GM19372 (cell line): Measurements from ENCODE around the gene CES5A.
"Not testable (repeated sequence)": the region's sequence is repeated elsewhere in the genome, so short reads cannot be mapped to it uniquely, and the experiment has no call there.

ENCODE experiments used
- ATAC-seq: cut with Tn5 transposase; IDR thresholded peaks from one replicate; pipeline ENCODE4 v1.9.1; 2021; ENCODE audit warnings: mild to moderate bottlenecking, low read depth, moderate library complexity; ENCODE audit not compliant: unreplicated experiment

CES5A gene, protein sequence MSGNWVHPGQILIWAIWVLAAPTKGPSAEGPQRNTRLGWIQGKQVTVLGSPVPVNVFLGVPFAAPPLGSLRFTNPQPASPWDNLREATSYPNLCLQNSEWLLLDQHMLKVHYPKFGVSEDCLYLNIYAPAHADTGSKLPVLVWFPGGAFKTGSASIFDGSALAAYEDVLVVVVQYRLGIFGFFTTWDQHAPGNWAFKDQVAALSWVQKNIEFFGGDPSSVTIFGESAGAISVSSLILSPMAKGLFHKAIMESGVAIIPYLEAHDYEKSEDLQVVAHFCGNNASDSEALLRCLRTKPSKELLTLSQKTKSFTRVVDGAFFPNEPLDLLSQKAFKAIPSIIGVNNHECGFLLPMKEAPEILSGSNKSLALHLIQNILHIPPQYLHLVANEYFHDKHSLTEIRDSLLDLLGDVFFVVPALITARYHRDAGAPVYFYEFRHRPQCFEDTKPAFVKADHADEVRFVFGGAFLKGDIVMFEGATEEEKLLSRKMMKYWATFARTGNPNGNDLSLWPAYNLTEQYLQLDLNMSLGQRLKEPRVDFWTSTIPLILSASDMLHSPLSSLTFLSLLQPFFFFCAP

DNA sequence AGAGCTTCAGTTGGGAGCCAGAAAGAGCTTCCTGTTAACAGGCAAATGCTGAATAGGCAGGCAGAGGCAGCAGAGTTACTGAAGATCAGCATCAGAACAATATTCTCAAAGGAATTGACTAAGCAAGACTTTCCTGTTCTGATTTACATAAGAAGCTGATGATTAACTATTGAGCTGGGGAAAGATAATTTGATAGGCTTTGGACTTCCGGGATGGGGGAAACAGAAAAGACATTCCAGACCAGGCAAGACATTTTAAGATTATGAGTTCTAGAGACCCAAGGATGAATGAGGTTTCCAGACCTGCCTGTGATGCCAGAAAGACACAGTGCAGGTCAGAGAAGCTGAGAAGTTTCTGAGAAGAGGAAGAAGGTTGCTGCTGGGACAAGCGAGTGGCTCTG is at the start of gene CES5A:
TSS of gene CES5A (minus strand) at position 101 of the 400 bp plus-strand sequence. CDS start 152 bp downstream, outside the sequence.
- no peak for ATAC-seq

DNA sequence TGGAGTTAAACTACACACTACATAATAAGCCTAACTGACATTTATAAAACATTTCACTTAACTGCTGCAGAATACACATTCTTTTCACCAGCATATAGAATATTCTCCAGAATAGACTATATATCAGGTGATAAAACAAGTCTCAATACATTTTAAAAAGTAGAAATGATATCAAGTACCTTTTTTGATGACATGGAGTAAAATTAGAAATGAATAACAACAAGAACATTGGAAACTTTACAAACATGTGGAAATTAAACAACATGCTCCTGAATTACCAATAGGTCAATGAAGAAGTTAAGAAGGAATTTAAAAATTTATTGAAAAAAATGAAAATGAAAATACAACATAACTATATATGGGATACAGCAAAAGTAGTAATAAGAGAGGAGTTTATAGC is 47.5 kb upstream of the CES5A start:
- ATAC-seq, result no peak

DNA sequence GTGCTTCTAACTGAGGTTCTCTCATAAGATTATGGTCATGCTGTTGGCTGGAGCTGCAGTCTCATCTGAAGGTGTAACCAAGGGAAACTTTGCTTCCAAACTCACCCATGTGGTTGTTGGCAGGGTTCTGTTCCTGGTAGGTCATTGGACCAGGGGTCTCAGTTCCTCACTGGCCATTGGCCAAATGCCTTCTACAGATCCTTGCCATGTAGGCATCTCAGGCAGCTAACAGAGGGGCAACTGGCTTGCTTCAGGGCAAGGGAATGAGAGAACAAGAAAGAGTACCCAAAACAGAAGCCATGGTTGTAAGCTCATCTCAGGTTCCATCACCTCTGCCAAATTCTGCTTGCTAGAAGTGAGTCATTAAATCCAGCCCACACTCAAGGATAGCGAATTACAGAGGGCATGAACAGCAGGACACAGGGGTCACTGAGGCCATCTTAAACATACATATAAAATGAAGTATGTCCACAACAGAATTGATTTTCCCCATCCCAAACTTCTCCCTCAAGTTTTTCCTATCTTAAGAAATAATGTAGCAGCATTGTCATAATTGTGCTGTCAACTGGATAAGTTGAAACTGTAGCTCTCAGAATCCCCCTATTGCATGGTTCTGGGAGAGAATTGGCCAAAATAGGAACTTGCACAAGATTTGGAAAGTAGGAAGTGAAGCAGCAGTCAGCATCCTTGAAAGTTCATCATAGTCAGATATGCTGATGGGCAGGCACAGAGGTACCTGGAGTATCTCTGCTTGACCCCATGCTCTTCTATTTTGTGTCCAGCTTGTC is 42.4 kb upstream of the CES5A start:
- ATAC-seq, result no peak

DNA sequence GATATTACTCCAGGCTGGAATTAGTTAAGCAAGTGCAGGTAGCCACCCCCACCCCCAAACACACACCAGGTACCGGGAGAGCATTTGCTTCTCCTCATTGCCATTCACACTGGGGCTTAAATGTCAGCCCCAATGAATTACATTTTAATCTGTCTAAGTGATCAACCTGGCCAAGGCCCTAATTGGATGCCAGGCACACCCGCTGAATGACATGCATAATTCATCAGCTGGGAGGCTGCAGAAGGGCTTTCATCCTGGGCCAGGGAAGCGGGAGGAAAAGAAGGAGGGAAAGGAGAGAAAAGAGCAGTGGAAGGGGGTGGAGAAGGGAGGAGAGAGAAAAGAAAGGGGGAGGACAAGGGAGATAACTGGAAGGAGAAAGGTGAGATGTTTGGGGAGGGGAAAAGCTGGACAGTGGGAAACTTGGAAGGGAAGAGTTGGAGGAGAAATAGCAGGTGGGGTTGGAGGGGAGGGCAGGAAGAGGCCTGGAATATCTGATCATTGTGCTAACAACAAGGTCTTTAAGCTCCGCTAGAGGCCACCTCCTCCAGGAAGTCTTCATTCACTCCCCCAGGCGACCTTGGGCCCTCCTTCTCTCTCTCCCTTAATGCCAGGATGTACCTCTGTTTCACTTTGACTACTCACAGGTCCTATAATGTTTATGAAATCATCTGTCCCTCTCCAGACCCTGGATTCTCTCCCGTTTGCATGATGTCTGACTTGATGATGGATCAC is 40.1 kb upstream of the CES5A start:
- ATAC-seq, result no peak

DNA sequence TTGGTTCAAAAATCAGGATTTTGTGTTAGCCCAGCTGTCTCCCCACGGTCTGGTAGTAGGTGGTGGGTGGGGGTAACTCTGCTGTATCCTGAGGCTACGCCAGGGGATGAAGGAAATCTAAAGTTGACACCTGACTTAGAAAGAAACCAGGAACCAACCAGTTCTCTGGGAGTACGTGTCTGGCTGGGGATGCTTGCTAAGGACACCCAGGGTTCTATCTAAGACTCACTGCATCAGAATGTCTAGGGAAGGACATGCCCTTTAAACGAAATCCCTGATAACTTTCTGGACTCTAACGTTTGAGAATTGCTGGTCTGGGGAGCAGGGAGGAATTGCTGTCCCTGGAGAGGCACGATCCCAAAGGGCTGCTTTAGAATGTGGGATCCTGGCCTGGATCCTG is 39.2 kb upstream of the CES5A start:
- no peak for ATAC-seq

DNA sequence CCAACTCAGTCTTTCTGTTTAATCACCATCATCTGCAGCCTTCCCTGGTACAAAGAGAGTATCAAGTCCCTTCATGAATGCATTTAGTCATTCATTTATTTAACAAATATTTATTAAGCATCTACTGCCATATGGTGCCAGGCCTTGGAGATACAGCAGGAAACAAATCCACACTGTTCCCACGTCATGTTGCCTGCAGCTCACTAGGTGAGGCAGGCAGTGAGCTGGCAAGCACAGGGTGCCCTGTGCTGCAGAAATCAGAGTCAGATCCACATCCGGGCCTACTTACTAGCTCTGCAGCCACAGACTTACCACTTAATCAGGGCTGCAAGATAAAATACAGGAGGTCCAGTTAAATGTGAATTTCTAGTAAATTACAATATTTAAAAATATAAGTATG is 38.5 kb upstream of the CES5A start:
- ATAC-seq, result no peak

DNA sequence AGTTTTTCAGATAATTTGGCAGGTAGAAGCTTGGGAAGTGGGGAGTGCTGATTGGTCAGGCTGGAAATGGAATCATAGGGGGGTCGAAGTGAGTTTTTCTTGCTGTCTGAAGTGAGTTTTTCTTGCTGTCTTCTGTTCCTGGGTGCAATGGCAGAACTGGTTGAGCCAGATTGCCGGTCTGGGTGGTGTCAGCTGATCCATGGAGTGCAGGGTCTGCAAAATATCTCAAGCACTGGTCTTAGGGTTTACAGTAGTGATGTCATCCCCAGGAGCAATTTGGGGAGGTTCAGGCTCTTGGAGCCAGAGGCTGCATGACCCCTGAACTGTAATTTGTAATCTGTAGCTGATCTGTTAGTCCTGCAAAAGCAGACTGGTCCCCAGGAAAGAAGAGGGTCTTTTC is 37.9 kb upstream of the CES5A start:
- not testable (repeated sequence) for ATAC-seq

DNA sequence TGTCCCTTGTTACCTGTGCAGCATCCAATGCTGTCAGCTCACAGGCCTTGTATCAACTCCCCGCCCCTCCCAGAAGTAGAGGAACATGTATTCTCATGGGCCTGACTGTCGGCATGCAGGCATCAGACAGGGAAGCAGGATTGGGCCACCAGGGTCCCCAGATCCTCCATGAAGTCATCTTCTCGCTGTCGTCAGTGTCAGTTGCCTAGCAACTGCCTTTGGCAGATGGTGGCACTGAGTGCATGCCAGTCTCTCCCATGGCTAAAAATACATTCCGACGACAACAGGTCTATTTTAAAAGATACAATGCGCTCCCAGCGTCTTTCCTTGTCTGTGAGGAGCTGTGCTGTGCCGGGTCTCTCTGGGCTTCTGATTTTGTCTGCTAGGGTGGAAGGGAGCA is 36.8 kb upstream of the CES5A start:
- no peak for ATAC-seq

DNA sequence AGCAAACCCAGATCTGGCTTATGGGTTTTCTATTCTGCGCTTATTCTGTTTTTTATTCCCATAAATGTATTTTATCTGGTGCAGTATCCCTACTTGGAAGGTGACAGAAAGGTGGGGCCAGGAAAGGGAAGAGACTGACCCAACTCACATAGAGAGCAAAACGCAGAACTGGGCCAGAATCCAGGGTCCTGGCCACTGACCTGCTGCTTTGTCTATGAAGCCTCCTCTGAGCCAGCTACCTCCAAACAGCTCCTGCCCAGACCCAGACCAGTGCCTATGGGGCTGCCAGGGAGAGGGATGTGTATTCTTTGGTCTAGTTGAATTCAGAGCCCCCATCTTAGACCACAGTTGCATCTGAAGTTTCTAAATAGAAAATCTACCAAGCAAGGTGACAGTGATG is 36.4 kb upstream of the CES5A start:
- ATAC-seq, result no peak

DNA sequence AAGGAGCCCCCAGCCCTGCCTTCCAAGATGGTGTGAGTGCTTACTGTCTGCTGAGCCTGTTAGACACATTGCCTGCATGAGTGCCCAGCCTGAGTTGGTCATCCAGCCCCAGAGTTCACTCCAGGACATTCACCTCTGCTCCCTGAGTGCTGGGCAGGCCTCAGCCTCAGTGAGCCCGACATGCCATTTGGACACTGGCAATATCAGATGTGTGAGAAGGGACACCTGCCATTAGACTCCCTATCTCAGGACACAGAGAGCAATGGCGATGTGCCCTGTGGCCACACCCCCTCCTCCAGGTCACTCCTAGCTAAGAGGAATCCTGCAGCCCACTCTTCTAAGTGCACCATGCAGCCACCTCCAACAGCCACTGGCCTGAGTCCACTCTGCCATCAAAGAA is 34.7 kb upstream of the CES5A start:
- ATAC-seq, result no peak

DNA sequence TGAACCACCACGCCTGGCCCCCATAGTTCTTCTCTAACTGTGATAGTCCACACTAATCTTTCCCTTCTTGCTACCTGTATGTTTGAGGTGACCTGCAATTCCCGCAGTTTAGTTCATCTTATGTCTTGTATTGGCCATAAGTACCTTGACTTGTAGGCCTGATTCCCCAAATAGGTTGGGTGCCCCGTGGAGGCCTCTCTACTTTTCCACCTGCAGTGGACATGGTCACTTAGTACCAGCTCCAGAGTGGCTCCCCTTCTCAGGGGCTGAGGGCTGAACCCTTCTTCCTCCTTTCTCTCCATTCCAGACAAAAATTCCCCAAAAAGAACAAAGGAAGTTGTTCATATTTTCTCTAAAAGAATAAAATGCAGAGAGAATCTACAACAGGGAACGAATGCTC is 33.5 kb upstream of the CES5A start:
- ATAC-seq, result no peak

DNA sequence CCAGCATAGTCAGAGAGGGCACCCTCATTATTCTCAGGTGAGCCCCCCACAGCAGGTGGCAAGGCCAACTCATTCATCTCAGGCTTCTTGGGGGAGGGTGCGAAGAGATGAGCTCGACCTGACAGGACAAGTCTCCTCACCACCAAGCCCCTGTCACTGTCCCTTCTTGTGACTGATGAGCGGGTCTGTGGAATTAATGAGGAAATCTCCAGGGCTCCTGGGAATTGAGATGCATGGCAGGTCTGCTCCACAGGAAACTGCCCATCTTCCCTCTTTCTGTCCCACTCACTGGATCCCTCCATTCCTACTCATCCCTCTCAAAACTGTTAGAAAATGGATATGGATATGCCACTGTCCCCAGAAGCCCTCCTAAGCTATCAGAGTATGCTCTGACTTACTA is 32.5 kb upstream of the CES5A start:
- ATAC-seq, result no peak

DNA sequence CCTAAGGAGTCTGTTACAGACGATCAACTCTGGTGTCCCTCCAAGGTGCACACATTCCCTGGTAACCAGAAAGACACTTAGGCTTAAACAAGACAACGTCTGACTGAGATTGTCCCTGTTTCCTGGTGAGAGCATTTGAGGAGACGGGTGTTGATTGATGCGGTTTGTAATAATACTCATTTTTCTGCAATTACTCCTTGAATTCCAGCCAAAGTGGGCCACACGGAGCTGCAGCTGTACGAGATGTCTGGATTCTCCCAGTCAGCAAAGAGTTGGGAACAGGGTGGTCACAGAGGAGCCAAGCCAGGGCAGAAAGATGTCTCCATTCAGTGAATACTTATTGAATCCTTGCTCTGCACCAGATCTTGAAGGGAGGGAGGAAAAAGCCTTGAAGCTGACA is 30.9 kb upstream of the CES5A start:
- ATAC-seq, result no peak

DNA sequence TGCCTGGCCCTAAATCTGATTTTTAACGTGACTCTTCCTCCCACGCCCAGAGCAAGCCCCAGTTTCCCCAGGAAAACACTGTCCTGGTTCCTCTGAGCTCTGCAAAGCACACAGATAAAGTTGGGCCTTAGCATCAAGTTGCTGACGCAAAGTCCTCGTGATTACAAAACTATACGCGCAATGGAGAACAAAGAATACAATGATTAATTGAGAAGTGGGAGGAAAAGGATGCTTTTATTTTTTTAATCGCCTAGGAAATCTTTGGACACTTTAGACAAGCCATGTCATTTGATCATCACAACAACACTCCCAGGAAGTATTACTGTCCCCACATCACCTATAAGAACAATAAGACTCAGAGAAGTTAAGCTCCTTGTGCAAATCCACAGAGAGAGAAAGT is 30.5 kb upstream of the CES5A start:
- ATAC-seq, result no peak

DNA sequence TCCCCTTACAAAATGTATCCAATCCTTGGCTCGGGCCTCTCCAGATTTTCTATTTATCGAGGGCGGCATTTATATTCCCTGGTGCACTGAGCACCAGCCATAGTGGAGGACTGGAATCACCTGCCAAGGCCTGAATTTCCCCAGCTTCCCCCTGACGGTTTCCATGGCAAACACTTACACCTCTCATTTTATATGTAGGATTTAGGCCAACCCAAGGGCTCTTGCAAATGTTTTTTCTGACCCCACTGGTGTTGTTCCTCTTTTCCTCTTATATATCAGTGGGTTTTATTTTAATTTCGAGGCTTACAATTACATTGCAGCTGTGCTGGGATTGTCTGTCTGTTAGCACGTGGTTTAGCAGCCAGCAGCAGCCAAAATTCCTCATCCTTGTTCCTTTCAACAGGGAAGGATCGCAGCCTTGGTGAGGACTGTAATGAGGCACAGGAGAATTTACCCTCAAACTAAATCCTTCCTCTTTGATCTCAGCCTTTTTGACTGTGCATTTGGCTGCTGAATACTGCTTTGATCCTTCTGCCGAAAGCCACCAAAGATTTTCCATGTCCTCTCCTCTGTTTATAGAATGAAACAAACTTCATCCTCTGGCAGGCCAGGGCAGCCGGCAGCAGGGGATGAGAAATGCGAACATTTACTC is 26.5 kb upstream of the CES5A start:
- ATAC-seq, result no peak

DNA sequence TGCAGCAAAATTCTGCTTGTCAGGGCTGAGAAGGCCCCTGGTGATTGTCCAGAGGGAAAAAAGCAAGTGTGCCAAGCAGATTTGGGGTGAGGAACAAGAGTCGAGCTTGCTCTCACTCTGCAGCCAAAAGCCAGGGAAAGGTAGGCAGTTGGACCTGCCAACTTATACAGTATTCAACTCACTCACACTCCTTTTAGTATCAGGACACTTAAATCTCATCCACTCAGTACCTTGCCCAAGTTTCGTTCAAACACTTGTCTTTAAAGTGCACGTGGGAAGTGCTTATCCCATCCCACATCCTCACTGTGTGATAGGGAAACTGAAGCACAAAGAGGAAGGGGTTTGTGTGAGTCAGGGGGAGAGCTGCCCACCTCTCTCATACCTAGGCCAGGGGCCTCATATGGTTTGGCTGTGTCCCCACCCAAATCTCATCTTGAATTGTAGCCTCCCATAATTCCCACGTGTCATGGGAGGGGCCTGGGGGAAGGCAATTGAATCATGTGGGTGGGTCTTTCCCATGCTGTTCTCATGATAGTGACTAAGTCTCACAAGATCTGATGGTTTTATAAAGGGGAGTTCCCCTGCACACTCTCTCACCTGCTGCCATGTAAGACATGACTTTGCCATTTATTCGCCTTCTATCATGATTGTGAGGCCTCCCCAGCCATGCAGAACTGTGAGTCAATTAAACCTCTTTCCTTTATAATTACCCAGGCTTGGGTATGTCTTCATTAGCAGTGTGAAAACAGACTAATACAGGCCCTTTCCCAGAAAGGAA is 25.6 kb upstream of the CES5A start:
- no peak for ATAC-seq

DNA sequence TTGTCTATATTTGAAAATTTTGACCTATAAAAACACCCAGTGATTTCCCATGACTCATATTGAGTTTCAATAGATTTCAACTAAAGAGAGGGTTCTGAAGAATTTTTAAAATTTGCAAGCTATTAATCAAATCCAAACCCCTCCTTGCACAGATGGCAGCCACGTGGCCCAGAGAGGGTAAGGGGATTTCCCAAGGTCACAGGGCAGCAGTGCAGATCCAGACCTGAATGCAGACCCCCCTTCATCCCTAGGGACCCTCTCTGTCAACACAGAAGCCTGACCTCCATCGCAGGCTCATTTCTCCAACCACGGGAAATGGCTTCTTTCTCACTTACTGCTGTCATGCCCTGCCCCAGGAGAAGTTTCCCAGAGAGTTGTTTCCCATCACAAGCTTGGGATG is 24.7 kb upstream of the CES5A start:
- ATAC-seq, result no peak

DNA sequence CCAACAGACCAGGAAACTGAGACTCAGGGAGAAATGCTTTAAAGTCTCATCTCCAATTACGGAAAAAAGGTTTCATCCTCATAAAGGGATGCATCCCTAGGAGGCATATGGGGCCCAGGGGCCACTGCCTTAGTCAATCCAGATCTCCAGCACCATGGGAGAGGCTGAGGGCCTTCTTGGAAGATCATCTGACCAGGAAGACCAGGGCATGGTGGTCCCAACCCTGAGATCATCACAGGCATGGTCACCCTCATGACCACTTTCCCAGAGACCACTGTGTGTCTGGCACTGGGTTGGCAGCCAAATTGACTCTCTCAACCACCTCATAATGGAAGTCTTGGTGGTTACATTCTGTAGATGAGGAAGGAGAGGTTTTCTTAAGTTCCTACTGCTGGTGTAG is 23.4 kb upstream of the CES5A start:
- no peak for ATAC-seq

DNA sequence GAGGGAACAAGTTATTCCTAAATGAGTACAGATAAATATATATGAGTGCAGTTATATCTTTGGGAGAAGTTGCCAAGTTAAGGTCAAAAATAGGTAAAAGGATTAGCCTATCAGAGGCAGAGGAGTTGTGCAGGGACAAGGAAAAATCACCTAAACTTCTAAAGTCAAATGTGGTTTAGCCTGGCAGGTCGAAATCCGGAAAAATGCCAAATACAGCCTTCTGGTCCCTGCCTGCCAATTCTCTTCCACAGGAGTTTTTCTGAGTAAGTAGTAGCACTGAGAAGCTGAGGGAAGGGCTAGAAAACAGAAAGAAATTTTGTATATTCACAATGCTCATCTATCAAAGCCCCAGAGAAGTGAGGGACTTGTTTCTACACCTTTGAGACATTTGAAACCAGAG is 17.6 kb upstream of the CES5A start:
- no peak for ATAC-seq

DNA sequence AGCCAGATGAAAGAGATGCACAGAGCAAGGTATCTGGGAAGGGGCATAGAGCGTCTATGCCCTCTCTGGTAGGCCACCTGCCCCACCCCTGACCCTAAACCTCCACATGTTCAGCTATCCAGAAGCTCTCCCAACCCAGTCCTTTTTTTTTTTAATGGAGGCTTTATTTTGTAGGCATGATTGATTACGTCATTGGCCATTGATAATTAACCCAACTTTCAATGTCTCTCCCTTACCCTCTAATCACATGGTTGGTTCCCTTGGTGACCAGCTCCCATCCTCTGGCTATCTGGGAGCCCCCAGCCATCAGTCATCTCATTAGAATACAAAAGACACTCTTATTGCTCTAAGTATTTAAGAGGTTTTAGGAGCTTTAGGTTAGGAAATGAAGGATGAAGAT is 14.3 kb upstream of the CES5A start:
- ATAC-seq, result no peak
